SJCRH30 (cell line): Measurements from ENCODE around the gene ZNF808. TPM values are rescaled to one million over a fixed set of nuclear protein-coding genes. Genes with fewer than 3 reads are reported as not detected.
"Not testable (repeated sequence)": the region's sequence is repeated elsewhere in the genome, so short reads cannot be mapped to it uniquely, and the experiment has no call there.

Experiments
- DNase-seq, 2 experiments: peaks; one replicate each; pipeline ENCODE4 v3.0.0-alpha.2; 2015 to 2020
- H3K27ac ChIP-seq: fragments of 250-450 bp; sonication (Bioruptor Pico); 2 replicates; pipeline ENCODE4 v1.5.1; 2020; ENCODE audit warnings: mild to moderate bottlenecking, moderate library complexity
- H3K27me3 ChIP-seq: fragments of 250-450 bp; sonication (Bioruptor Pico); 2 replicates; pipeline ENCODE4 v1.5.1; 2020; ENCODE audit warnings: mild to moderate bottlenecking, moderate library complexity
- H3K36me3 ChIP-seq: fragments of 250-450 bp; sonication (Bioruptor Pico); 2 replicates; pipeline ENCODE4 v1.5.1; 2020; ENCODE audit warnings: mild to moderate bottlenecking, moderate library complexity
- H3K4me1 ChIP-seq: fragments of 250-450 bp; sonication (Bioruptor Pico); 2 replicates; pipeline ENCODE4 v1.5.1; 2020; ENCODE audit warnings: mild to moderate bottlenecking, moderate library complexity
- H3K4me3 ChIP-seq: fragments of 250-450 bp; sonication (Bioruptor Pico); 2 replicates; pipeline ENCODE4 v1.5.1; 2020; ENCODE audit warnings: mild to moderate bottlenecking, moderate library complexity
- H3K9me3 ChIP-seq: fragments of 250-450 bp; sonication (Bioruptor Pico); replicated peaks from 2 replicates; pipeline ENCODE4 v1.5.1; 2020; ENCODE audit warnings: mild to moderate bottlenecking, moderate library complexity
- total RNA-seq: library from RNA; depleted of rRNA; stranded (reverse); fragments of >200 nt; shearing (Covaris generic); gene quantifications from 2 replicates; pipeline ENCODE4 v1.2.3, GENCODE V29; 2014; rRNA removed

ZNF808 gene
- total RNA-seq, result 12.2 and 16.2 TPM in 2 replicates

- peak within 1 kb of the TSS; percentile 73 for H3K27ac ChIP-seq
- H3K4me3 ChIP-seq, result peak within 1 kb of the TSS; percentile 96
- H3K9me3 ChIP-seq, result 0 out of 2 replicates have a peak, but pooled peaks cover 4% of the 10 kb centered on the region
- no peaks in the 10 kb centered on the region; the same call in 1 of the 2 replicates for H3K4me1 ChIP-seq
- H3K27me3 ChIP-seq, result no peaks in the 10 kb centered on the region
- DNase-seq, result peak; percentile 93 to 95
- H3K36me3 ChIP-seq, result no peaks in the 10 kb centered on the region
Measured at GRCh38 chr19:52527134-52527955, at the start of gene ZNF808. Gene ZNF808, plus strand, starts transcription at chr19:52527668. Its CDS starts 15,617 bp downstream, at chr19:52543285.

- not testable (repeated sequence) for H3K36me3 ChIP-seq, H3K9me3 ChIP-seq, DNase-seq
Measured at GRCh38 chr19:52484111-52484743, 43.2 kb upstream of the ZNF808 start.

GRCh38 chr19:52485064-52485463 lies 42.4 kb upstream of the ZNF808 start:
- not testable (repeated sequence) for H3K4me3 ChIP-seq, H3K4me1 ChIP-seq, H3K27me3 ChIP-seq, H3K36me3 ChIP-seq, H3K9me3 ChIP-seq, H3K27ac ChIP-seq, DNase-seq

More at GRCh38 chr19:52484111-52484743, 43.2 kb upstream of the ZNF808 start:
- H3K27ac ChIP-seq, H3K27me3 ChIP-seq, H3K4me1 ChIP-seq, H3K4me3 ChIP-seq: not testable (repeated sequence)

- H3K27me3 ChIP-seq, H3K36me3 ChIP-seq, DNase-seq, H3K27ac ChIP-seq, H3K9me3 ChIP-seq, H3K4me3 ChIP-seq, H3K4me1 ChIP-seq: not testable (repeated sequence)
Measured at GRCh38 chr19:52485561-52486240, 41.8 kb upstream of the ZNF808 start.

GRCh38 chr19:52492201-52492993 lies 35.1 kb upstream of the ZNF808 start:
- DNase-seq, result no peak
- Histone ChIP-seq H3K4me3 (no peak overlapping the region), H3K4me1 (no peaks in the 10 kb centered on the region), H3K36me3 (no peaks in the 10 kb centered on the region), H3K9me3 (no peaks in the 10 kb centered on the region), H3K27ac (no peak overlapping the region), H3K27me3 (no peaks in the 10 kb centered on the region)

- H3K4me3 ChIP-seq, result no peak overlapping the region
- H3K36me3 ChIP-seq, result no peaks in the 10 kb centered on the region
- no peak overlapping the region for H3K27ac ChIP-seq
- H3K9me3 ChIP-seq, result no peaks in the 10 kb centered on the region
- no peak for DNase-seq
- no peaks in the 10 kb centered on the region for H3K4me1 ChIP-seq
- H3K27me3 ChIP-seq, result no peaks in the 10 kb centered on the region
Measured at GRCh38 chr19:52492994-52493470, 34.4 kb upstream of the ZNF808 start.

GRCh38 chr19:52494518-52494917 lies 33.0 kb upstream of the ZNF808 start:
- Histone ChIP-seq H3K27ac (no peak overlapping the region), H3K4me3 (no peak overlapping the region), H3K36me3 (no peaks in the 10 kb centered on the region), H3K4me1 (no peaks in the 10 kb centered on the region), H3K9me3 (no peaks in the 10 kb centered on the region), H3K27me3 (no peaks in the 10 kb centered on the region)
- no peak for DNase-seq

GRCh38 chr19:52498571-52498970 lies 28.9 kb upstream of the ZNF808 start:
- no peak overlapping the region for H3K4me3 ChIP-seq
- DNase-seq, result no peak
- H3K9me3 ChIP-seq, result no peaks in the 10 kb centered on the region
- H3K27me3 ChIP-seq, result no peaks in the 10 kb centered on the region
- H3K27ac ChIP-seq, result no peak overlapping the region
- no peaks in the 10 kb centered on the region for H3K36me3 ChIP-seq
- no peaks in the 10 kb centered on the region for H3K4me1 ChIP-seq

- DNase-seq, H3K27me3 ChIP-seq, H3K27ac ChIP-seq, H3K9me3 ChIP-seq, H3K36me3 ChIP-seq, H3K4me1 ChIP-seq, H3K4me3 ChIP-seq: not testable (repeated sequence)
Measured at GRCh38 chr19:52500474-52500873, 27.0 kb upstream of the ZNF808 start.

GRCh38 chr19:52500991-52501390 lies 26.5 kb upstream of the ZNF808 start:
- H3K9me3 ChIP-seq, H3K4me1 ChIP-seq, H3K4me3 ChIP-seq: not testable (repeated sequence)

GRCh38 chr19:52507266-52507665 lies 20.2 kb upstream of the ZNF808 start:
- H3K4me1 ChIP-seq, result no peaks in the 10 kb centered on the region
- H3K9me3 ChIP-seq, result no peaks in the 10 kb centered on the region
- H3K36me3 ChIP-seq, result no peaks in the 10 kb centered on the region
- no peak for DNase-seq
- no peak overlapping the region for H3K4me3 ChIP-seq
- H3K27ac ChIP-seq, result no peak overlapping the region
- H3K27me3 ChIP-seq, result no peaks in the 10 kb centered on the region

More at GRCh38 chr19:52500991-52501390, 26.5 kb upstream of the ZNF808 start:
- H3K27me3 ChIP-seq, DNase-seq, H3K27ac ChIP-seq, H3K36me3 ChIP-seq: not testable (repeated sequence)

- no peaks in the 10 kb centered on the region for H3K9me3 ChIP-seq
- no peak overlapping the region for H3K27ac ChIP-seq
- H3K4me1 ChIP-seq, result no peaks in the 10 kb centered on the region
- H3K36me3 ChIP-seq, result no peaks in the 10 kb centered on the region
- no peak overlapping the region for H3K4me3 ChIP-seq
- no peak for DNase-seq
- H3K27me3 ChIP-seq, result no peaks in the 10 kb centered on the region
Measured at GRCh38 chr19:52516191-52516590, 11.3 kb upstream of the ZNF808 start.

- Histone ChIP-seq H3K27ac (no peak overlapping the region), H3K4me1 (no peaks in the 10 kb centered on the region), H3K27me3 (no peaks in the 10 kb centered on the region), H3K9me3 (no peaks in the 10 kb centered on the region), H3K36me3 (no peaks in the 10 kb centered on the region), H3K4me3 (no peak overlapping the region)
- DNase-seq, result no peak
Measured at GRCh38 chr19:52518646-52519045, 8.8 kb upstream of the ZNF808 start.

- not testable (repeated sequence) for H3K27ac ChIP-seq, H3K4me1 ChIP-seq, DNase-seq, H3K4me3 ChIP-seq, H3K36me3 ChIP-seq, H3K27me3 ChIP-seq, H3K9me3 ChIP-seq
Measured at GRCh38 chr19:52519175-52519574, 8.3 kb upstream of the ZNF808 start.
